SHP77 (cell line): ENCODE data around the gene ZDHHC18.

Experiments
- DNase-seq, 2 experiments: peaks; one replicate each; lab custom pipeline; 2025; lab: John Stamatoyannopoulos, UW

ZDHHC18 gene, protein sequence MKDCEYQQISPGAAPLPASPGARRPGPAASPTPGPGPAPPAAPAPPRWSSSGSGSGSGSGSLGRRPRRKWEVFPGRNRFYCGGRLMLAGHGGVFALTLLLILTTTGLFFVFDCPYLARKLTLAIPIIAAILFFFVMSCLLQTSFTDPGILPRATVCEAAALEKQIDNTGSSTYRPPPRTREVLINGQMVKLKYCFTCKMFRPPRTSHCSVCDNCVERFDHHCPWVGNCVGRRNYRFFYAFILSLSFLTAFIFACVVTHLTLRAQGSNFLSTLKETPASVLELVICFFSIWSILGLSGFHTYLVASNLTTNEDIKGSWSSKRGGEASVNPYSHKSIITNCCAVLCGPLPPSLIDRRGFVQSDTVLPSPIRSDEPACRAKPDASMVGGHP

DNA sequence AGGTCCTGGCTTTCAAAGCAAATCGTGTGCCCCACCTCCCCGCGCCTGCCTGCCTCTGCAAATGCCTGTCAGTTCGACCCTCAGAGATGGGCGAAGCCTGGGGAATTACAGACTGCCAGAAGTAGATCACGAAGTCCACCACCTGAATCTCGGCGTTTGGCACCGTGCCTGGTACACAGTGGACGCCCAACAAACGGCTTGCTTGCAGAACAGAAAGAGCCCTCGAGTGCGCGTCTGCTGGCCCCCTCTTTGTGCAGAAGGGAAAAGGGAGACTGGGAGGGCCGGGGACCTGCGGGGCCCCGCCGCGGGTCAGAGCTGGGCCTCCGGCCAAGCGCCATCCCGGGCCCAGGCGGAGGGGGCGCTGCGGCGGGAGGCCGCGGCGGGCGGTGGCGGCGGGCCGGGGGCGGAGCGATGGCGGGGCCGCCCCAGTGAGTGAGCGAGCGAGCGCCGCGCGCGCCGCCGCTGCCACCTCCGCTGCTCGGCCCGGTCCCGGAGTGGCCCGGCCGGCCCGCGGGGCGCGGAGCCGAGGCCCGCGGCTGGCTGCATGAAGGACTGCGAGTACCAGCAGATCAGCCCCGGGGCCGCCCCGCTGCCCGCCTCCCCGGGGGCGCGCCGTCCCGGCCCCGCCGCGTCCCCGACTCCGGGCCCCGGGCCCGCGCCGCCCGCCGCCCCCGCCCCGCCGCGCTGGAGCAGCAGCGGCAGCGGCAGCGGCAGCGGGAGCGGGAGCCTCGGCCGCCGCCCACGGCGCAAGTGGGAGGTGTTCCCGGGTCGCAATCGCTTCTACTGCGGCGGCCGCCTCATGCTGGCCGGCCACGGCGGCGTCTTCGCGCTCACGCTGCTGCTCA is at the start of gene ZDHHC18:
ZDHHC18 (plus strand) TSS at position 428 of the 845 bp plus-strand sequence; CDS start at position 545, 117 bp downstream.
- peak; percentile 7 to 48 for DNase-seq

DNA sequence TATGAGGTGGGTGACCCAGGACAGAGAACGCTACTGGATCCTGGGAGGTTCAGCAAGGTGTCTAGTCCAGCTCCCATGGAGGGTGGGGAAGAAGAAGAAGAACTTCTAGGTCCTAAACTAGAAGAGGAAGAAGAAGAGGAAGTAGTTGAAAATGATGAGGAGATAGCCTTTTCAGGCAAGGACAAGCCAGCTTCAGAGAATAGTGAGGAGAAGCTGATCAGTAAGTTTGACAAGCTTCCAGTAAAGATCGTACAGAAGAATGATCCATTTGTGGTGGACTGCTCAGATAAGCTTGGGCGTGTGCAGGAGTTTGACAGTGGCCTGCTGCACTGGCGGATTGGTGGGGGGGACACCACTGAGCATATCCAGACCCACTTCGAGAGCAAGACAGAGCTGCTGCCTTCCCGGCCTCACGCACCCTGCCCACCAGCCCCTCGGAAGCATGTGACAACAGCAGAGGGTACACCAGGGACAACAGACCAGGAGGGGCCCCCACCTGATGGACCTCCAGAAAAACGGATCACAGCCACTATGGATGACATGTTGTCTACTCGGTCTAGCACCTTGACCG is 47.3 kb upstream of the ZDHHC18 start:
- no peak for DNase-seq

DNA sequence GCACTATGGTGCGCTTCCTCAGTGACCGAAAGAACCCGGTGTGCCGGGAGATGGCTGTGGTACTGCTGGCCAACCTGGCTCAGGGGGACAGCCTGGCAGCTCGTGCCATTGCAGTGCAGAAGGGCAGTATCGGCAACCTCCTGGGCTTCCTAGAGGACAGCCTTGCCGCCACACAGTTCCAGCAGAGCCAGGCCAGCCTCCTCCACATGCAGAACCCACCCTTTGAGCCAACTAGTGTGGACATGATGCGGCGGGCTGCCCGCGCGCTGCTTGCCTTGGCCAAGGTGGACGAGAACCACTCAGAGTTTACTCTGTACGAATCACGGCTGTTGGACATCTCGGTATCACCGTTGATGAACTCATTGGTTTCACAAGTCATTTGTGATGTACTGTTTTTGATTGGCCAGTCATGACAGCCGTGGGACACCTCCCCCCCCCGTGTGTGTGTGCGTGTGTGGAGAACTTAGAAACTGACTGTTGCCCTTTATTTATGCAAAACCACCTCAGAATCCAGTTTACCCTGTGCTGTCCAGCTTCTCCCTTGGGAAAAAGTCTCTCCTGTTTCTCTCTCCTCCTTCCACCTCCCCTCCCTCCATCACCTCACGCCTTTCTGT is 46.0 kb upstream of the ZDHHC18 start:
- DNase-seq, result no peak

DNA sequence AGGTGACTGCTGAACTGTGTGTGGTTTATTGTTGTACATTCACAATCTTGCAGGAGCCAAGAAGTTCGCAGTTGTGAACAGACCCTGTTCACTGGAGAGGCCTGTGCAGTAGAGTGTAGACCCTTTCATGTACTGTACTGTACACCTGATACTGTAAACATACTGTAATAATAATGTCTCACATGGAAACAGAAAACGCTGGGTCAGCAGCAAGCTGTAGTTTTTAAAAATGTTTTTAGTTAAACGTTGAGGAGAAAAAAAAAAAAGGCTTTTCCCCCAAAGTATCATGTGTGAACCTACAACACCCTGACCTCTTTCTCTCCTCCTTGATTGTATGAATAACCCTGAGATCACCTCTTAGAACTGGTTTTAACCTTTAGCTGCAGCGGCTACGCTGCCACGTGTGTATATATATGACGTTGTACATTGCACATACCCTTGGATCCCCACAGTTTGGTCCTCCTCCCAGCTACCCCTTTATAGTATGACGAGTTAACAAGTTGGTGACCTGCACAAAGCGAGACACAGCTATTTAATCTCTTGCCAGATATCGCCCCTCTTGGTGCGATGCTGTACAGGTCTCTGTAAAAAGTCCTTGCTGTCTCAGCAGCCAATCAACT is 45.2 kb upstream of the ZDHHC18 start:
- DNase-seq, result no peak

DNA sequence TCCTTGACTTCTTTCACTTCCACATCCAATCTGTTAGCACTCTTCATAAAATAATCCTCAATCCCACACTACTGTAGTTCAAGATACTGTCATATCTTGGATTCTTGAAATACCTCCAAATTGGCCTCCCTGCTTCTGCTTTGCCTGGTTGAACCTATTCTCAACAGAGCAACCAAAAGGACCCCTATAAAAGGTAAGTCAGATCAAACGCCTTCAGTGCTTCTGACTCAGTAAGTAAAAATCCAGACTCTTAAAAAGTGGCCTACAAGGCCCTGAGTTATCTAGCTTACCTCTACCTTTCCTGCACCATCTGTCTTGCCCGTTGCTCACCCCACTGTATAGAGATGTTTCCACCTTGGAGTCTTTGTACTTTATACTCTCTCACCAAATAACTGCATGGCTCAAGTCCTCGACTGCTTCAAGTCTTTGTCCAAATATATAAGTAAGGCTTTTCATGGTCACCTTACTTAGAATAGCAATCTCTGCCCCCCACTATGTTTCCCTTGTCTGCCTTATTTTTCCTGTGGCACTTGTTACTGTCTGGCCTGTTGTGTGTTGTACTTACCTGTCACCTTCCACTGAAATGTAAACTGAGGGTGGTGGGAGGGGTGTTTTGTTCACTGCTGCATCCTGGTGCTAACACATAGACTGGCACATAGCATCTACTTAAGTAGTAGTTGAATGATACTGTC is 43.8 kb upstream of the ZDHHC18 start:
- DNase-seq, result no peak

DNA sequence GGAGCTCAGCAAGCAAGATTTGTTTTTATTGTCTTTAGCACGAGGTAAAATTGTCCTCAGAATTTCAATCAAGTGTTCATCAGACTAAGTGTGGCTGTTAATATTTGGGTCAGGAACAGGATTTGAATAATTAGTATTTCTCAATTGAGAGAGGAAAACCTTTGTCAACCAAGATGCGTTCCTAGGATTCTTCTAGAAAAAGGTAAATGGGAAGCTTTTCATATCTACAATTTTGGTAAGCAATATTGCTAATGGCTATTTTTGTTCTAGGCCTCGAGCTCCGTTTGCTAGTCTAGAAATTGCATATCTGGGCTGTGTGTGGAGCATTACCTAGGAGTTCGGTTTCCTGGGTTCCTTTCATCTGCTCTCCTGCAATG is 42.9 kb upstream of the ZDHHC18 start:
- no peak for DNase-seq

DNA sequence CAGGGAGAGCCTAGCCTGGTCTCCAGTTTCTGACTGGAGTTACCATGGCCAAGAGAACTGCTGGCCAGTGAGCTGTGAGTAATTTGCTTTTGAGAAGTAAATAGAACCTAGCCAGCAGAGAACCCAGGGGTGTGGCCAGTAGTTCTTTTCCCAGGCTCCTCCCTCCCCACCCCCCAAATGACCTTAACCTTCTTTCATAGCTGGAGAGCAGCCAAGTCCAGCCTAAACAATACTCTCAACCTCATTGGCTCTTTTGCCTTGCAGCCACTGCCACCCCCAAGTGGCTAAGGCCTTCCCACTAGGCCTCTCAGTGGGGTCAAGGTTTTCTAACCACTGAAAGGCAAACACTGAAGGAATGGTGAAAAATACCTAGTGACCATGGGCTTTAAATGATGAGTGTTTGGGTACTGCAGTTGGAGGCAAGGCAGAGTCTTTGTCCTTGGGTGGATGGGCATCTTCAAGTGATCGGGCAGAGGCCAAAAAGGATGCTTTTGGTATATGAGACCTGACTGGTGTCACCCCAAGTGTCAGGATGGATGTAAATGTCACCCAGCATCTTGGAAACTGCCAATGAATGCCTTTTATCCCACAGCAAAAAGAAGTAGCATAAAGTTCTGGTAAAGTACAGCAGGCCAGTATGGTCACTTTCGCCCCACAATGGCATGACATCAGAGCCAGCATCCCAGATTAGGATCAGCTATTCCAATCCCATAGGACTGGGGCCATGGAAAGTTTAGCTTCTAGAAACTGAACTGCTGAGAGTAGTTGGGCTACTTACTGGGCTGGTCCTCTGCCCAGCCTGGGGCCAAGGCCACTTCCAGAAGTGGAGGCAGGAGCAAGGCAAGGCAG is 42.2 kb upstream of the ZDHHC18 start:
- DNase-seq, result peak in 1 of 2 experiments; percentile 14

DNA sequence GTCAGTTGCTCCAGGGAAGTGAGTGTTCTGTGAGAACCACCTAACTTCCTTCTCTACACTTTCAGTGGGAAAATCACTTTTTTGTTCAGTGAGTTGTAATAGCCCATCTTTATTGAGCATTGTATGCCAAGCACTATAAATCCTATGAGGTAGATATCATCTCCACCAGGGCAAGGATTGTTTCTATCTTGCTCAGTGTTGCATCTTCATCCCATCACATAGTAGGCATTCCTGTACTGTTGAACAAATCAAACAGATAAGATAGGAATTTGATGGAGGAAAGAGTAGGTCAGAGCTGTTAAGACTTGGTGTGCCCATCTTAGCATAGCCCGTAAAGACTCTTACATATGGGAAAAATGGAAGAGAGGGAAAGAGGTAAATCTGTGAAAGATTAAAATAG is 41.6 kb upstream of the ZDHHC18 start:
- DNase-seq, result no peak

DNA sequence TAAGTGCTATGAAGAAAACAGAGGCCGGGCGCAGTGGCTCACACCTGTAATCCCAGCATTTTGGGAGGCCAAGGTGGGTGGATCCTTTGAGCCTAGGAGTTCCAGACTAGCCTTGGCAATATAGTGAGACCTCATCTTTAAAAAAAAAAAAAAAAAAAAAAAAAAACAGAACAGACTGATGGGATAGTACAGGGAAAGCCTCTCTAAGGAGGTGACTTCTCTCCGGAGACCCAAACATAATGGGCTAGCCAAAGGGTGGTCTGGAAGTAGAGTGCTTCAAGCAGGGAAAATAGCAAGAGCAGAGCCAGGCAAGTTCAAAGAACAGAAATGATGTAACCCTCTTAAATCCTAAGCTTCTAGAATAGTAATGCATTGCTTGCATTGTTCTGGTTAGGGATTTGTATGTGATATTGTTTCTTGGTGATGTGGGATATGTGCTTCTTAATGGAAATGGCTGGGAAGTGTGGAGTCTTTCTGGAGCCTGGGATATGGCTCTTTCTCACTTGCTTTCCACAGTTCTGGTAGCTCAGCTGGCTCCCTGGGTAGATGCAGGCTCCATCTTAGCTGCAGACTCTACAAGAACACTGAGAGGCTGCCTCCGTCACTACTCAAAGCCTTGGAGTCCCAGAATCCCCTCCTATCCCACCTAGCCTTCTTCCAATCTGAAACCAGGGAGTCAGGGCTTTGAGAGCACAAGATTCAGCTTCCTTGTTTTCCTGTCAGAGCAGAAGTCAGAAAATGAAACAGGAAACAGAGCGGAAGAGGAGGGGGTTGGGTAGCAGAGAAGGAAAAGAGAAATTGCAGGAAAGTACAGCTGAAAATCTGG is 40.7 kb upstream of the ZDHHC18 start:
- DNase-seq, result no peak

DNA sequence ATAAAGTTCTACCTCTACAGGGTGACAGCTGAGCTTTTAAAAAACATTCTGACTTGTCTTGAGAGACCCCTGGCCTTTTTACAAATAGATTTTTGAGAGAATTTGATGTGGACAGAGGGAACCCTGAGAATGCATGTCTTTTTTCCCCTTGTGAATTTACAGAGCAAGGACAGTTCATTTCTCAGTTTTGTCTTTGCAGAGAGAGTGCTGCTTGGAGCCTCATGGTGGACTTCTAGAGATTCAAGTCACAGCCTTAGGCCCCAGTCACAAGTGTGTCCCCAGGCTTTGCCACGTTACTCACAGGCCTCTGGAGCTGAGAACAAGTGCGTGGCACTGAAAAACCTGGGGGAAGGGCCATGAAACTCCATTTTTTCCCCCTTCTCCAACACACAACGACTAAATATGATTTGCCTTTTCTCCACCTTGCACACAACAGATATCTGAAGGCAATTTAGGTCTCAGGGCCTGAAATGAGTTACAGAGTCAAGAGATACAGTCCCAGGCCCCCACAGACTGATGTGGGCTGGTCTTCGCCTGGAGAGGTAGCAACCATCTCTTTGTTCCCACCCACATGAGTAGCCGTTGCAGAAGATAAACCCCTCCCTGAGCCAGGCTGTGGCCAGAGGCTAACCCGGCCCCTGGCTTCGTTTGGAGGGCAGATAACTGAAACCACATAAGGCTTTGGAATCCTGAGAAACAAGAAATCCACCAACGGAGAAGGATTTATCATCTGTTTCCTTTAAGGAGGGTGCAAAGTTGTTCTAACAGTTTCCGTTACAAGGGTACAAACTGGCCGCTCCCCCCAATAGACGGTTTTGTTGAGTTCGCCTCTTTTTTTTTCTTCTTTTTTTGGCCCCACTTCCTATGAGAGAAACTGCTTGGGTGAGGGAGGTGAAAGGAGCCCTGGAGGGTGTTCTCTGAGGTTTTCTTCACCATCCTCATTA is 39.8 kb upstream of the ZDHHC18 start:
- DNase-seq, result peak; percentile 41 to 56

DNA sequence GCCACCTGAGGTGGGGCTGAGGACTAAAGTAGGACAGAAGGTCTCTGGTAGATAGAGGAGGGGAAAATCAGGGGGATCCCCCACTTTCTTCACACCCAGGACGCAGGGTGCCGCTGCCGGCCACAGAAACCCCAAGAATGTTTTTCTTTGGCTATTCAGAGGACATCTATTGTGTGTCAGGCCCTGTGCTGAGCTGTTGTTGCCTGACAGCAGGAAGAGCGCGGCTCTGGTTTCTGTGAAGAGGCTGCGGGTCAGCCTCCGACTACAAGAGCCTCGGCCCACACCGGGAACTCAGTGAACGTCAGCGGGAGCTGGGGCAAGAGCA is 39.1 kb upstream of the ZDHHC18 start:
- DNase-seq, result peak; percentile 57 to 59

DNA sequence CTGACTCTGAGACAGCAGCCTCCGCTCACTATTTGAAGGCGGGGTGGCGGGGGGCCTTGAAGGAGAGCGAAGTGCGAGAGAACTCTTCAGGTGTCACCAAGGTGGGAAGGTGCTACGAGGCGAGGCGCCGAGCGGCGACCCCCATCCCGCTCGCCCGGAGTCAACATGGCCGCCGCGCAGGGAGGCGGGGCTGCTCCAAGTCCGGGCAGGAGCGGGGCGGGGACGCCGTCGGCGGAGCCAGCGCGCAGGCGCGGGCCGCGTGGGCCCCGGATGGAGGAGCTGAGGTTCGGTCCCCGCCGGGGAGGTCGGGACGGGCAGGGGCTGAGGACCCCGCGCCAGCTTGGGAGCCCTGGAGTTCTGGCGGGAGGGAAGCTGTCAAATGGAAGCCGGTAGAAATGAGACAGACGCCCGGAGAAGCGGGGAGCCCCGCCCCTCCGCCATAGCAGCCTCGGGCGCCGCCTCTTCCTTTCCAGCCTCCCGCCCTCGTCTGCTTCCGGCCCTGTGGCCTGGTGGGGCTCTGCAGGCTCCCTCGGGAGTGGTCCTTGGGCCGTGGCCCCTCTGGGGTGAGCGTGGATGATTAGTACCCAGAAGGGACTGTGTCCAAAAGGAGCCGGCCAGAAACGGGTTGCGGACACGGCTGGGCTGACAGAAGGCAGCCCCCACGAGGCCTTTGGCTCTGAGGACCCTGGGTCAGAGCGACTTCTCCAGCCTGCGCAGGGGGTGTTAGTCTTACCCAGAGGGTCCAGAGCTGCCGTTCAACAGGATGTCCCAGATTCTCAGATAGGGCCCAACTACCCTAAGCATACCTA is 38.6 kb upstream of the ZDHHC18 start, which contains the start of gene PIGV:
PIGV (plus strand) TSS at position 245 of the 809 bp plus-strand sequence. CDS start 2,866 bp downstream, outside the sequence.
- DNase-seq, result peak; percentile 77 to 88

DNA sequence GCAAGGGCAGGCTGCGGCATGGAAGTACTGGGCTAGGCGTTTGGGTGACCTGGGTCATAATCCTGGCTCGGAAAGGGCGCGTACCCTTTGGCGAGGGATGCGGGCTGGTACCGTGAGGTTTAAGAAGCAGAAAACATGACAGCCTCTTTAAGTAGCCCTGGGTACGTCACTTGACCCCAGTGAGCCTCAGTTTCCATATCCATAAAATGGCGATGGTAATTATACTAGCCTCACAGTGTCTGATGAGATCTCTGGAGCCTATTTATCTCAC is 38.0 kb upstream of the ZDHHC18 start:
- no peak for DNase-seq

DNA sequence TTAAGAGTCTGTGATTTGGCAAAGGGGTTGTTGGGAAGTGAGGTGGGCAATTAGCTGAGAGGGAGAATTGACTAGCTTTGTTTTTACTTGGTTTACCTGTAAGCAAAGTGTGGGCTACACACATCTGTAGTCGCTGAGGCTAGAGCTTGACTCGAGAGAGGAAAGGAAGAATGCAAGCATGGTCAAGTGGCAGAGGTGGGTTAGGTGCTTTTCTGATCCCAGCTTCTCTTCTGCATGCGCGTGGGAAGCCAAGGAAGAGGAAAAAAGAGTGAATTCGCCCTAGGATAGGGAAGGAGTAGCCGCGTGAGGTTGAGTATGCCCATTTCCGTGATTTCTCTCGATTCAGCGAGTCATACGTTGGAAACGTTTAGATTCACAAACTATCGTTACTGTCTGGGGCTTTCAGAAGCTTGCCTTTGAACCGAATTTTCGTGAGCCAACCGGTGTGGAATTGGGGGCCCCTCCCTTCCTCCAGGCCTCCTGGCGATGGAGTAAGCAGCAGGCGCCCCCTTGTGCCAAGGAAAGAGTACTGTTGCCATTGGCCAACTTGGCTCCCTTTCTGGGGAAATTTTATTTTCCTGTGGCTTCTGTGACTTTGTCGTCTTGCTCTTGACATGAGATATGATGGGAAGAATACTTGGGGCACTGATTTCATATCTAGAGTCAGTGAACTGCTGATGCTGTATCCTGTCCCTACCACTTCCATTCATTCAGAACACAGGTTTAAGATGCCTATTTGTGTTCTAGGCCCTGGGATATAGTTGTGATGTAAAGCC is 37.5 kb upstream of the ZDHHC18 start:
- DNase-seq, result peak; percentile 83 to 88

DNA sequence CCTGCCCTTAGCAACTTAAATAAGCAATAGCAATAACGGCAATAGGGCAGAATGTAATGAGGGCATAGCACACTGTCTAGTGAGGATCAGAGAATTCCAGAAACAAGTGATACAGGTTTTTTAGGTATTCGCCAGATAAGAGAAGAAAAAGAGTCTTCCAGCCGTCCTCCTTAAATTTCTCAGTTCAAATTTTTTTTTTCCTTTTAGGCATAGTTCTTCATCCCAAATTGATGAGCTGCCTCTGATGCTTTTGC is 36.9 kb upstream of the ZDHHC18 start:
- no peak for DNase-seq

DNA sequence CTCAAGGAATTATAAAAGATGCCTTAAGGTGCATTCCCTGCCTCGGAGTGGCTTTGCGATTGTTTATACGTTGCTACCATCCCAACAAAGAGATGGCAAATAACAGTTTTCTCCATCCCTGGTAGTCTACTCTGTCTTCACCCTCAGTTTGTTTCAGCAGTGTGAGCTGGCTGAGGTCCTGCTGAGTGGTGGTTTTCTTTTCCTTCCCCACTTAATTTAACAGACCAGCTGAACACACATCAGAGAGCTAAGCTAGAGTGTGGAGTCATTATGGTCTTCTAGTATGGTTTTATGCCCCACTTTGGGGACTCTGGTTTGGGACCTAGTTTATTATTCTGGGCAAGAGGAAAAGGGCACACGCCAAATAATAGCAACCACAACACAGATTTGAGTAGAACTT is 36.6 kb upstream of the ZDHHC18 start:
- no peak for DNase-seq

DNA sequence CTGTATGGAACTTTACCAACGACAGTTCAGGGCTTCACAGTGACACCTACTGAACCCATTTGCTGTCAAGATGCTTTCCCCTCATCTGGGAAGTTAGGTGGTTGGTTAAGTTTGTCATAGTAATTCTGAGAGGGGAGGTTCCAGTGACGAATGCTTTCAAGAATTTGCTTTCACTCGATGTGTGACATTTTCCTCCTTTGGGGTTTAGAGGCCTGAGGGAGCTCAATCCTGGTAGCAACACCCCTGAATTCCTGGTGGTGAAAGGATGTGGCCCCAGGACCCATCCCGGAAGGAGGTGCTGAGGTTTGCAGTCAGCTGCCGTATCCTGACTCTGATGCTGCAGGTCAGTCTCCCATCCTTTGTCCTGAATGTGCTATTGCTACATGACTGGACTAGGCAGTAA is 35.9 kb upstream of the ZDHHC18 start:
- no peak for DNase-seq
